SK-N-SH (cell line): ENCODE data around the gene SH2D3C.

Source experiments
- NFIC ChIP-seq: IDR thresholded peaks from 2 replicates; pipeline ENCODE4 v1.4.0; 2012; ENCODE audit warnings: borderline replicate concordance
- RCOR1 ChIP-seq: fragments of 150-350 bp; IDR thresholded peaks from 2 replicates; pipeline ENCODE4 v1.6.1; 2017; ENCODE audit warnings: antibody characterized with exemption, low read length
- TF ChIP-seq, protein P1 (sequence below): fragments of 200-600 bp; sonication (generic); IDR thresholded peaks from 2 replicates; pipeline ENCODE4 v1.6.1; 2017; ENCODE audit warnings: antibody characterized with exemption, mild to moderate bottlenecking, moderate library complexity

DNA sequence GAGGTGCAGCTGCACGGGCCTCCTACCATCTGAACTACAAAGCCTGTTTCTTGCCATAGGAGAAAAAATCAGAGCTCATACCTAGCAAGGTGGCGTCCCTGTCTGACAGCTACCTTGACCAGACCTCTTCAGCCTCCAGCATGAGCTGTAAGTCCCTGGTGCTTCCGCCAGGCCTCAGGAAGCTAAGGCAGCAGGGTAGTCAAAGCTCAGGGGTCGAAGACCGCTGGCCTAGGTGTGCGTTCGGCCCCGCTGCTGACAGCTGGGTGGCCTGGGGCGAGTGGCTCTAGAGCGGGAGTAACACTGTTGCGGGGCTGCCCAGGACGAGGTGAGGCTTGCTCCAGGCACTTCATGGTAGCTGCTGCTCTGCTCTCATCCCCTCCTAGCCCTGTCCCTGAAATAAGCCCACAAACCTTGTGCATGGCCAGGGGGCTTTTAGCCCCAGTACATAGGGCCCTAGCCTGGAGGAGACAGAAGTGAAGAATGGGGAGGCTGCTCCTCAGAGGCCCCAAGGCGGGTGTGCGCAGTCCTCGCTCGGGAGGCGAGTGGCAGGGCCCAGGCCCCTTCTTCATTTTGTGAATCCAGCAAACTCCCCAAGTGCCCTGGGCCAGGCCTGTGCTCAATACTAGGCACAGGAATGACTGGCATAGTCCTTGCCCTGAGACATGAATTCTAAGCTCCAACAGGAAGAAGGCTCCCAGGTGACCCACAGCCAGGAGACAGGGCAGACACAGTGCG lies 48.8 kb downstream of the SH2D3C start:
- TF ChIP-seq RCOR1 (no peak), NFIC (no peak)
- TF ChIP-seq, protein P1, sequence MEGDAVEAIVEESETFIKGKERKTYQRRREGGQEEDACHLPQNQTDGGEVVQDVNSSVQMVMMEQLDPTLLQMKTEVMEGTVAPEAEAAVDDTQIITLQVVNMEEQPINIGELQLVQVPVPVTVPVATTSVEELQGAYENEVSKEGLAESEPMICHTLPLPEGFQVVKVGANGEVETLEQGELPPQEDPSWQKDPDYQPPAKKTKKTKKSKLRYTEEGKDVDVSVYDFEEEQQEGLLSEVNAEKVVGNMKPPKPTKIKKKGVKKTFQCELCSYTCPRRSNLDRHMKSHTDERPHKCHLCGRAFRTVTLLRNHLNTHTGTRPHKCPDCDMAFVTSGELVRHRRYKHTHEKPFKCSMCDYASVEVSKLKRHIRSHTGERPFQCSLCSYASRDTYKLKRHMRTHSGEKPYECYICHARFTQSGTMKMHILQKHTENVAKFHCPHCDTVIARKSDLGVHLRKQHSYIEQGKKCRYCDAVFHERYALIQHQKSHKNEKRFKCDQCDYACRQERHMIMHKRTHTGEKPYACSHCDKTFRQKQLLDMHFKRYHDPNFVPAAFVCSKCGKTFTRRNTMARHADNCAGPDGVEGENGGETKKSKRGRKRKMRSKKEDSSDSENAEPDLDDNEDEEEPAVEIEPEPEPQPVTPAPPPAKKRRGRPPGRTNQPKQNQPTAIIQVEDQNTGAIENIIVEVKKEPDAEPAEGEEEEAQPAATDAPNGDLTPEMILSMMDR, result no peak
